ENCODE data around the gene PRKCQ.

PRKCQ gene

GRCh38 chr10:6396226-6396625 lies 183.8 kb downstream of the PRKCQ start:
- TF ChIP-seq CTCF (IDR thresholded peaks at IDR 0.05; ENCODE audit: borderline replicate concordance, extremely low read depth, low read length, poor library complexity, severe bottlenecking) (no peak), EZH2 (IDR thresholded peaks at IDR 0.05; ENCODE audit: borderline replicate concordance, low read depth, low read length, severe bottlenecking) (no peak)
- no peak overlapping the region for H3K4me3 ChIP-seq (ENCODE audit: low read depth in 1 of 2, low read length in 2 of 2)
- no peak overlapping the region for H3K9ac ChIP-seq (ENCODE audit: low read depth, low read length)
- ATAC-seq (ENCODE audit: insufficient read depth, low read depth) (no peak), DNase-seq (no peak)
- H3K27me3 ChIP-seq (ENCODE audit: insufficient read depth, low read length, poor library complexity), result no peaks in the 10 kb centered on the region
- H3K9me3 ChIP-seq (ENCODE audit: insufficient read depth, low read length, severe bottlenecking), result no peaks in the 10 kb centered on the region
- no peak overlapping the region for H3K4me2 ChIP-seq (ENCODE audit: insufficient read depth, low read length)
- no peak overlapping the region for H2AFZ ChIP-seq (ENCODE audit: low read depth, low read length)
- H3K4me1 ChIP-seq (ENCODE audit: insufficient read depth, low read length), result peaks cover 5% of the 10 kb centered on the region; the same call in 1 of the 2 replicates
- no peaks in the 10 kb centered on the region for H3K79me2 ChIP-seq (ENCODE audit: insufficient read depth, low read length)
- H3K36me3 ChIP-seq (ENCODE audit: insufficient read depth, low read length), result no peaks in the 10 kb centered on the region
- no peaks in the 10 kb centered on the region for H4K20me1 ChIP-seq (ENCODE audit: insufficient read depth, low read length)
- H3K27ac ChIP-seq (ENCODE audit: low read length), result no peak overlapping the region

- no peak overlapping the region for H3K4me2 ChIP-seq (ENCODE audit: insufficient read depth, low read length)
- no peak for DNase-seq
- no peaks in the 10 kb centered on the region for H3K79me2 ChIP-seq (ENCODE audit: insufficient read depth, low read length)
- H3K36me3 ChIP-seq (ENCODE audit: insufficient read depth, low read length), result no peaks in the 10 kb centered on the region
- H2AFZ ChIP-seq (ENCODE audit: low read depth, low read length), result no peak overlapping the region
- TF ChIP-seq EZH2 (IDR thresholded peaks at IDR 0.05; ENCODE audit: borderline replicate concordance, low read depth, low read length, severe bottlenecking) (no peak), CTCF (IDR thresholded peaks at IDR 0.05; ENCODE audit: borderline replicate concordance, extremely low read depth, low read length, poor library complexity, severe bottlenecking) (no peak)
- no peaks in the 10 kb centered on the region for H3K27me3 ChIP-seq (ENCODE audit: insufficient read depth, low read length, poor library complexity)
- no peaks in the 10 kb centered on the region for H3K9me3 ChIP-seq (ENCODE audit: insufficient read depth, low read length, severe bottlenecking)
- H3K4me3 ChIP-seq (ENCODE audit: low read depth in 1 of 2, low read length in 2 of 2), result no peak overlapping the region
- H3K9ac ChIP-seq (ENCODE audit: low read depth, low read length), result no peak overlapping the region
- no peak for ATAC-seq (ENCODE audit: insufficient read depth, low read depth)
- H3K4me1 ChIP-seq (ENCODE audit: insufficient read depth, low read length), result peaks cover 5% of the 10 kb centered on the region; the same call in 1 of the 2 replicates
- no peak overlapping the region for H3K27ac ChIP-seq (ENCODE audit: low read length)
- H4K20me1 ChIP-seq (ENCODE audit: insufficient read depth, low read length), result no peaks in the 10 kb centered on the region
These were observed 184.5 kb downstream of the PRKCQ start for GRCh38 chr10:6395606-6396005.

GRCh38 chr10:6394084-6394483 lies 186.0 kb downstream of the PRKCQ start:
- Histone ChIP-seq H3K79me2 (ENCODE audit: insufficient read depth, low read length) (no peaks in the 10 kb centered on the region), H3K9me3 (ENCODE audit: insufficient read depth, low read length, severe bottlenecking) (peaks cover 11% of the 10 kb centered on the region), H4K20me1 (ENCODE audit: insufficient read depth, low read length) (no peaks in the 10 kb centered on the region), H3K27ac (ENCODE audit: low read length) (no peak overlapping the region), H3K4me3 (ENCODE audit: low read depth in 1 of 2, low read length in 2 of 2) (no peak overlapping the region), H3K9ac (ENCODE audit: low read depth, low read length) (no peak overlapping the region), H3K4me2 (ENCODE audit: insufficient read depth, low read length) (no peak overlapping the region), H3K4me1 (ENCODE audit: insufficient read depth, low read length) (no peaks in the 10 kb centered on the region), H3K27me3 (ENCODE audit: insufficient read depth, low read length, poor library complexity) (no peaks in the 10 kb centered on the region), H3K36me3 (ENCODE audit: insufficient read depth, low read length) (no peaks in the 10 kb centered on the region), H2AFZ (ENCODE audit: low read depth, low read length) (no peak overlapping the region)
- ATAC-seq (ENCODE audit: insufficient read depth, low read depth) (no peak), DNase-seq (no peak)
- TF ChIP-seq CTCF (IDR thresholded peaks at IDR 0.05; ENCODE audit: borderline replicate concordance, extremely low read depth, low read length, poor library complexity, severe bottlenecking) (no peak), EZH2 (IDR thresholded peaks at IDR 0.05; ENCODE audit: borderline replicate concordance, low read depth, low read length, severe bottlenecking) (no peak)

DNA sequence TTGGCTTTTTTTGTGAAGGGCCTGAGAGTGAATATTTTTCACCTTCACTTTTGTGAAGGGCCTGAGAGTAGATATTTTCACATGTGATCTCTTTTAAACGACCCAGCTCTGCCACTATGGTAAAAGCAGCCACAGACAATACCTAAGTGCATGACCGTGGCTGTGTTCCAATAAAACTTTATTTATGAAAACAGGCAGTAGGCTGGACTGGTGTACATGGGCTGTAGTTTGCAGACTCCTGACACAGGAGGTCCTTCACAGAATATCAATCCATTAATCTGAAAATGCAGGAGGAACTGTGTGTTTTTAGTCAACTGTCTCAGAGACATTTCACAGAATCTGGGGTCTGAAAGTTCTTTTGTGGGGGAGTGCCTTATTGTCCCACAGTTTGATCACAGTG lies 186.9 kb downstream of the PRKCQ start:
- no peak overlapping the region for H2AFZ ChIP-seq (ENCODE audit: low read depth, low read length)
- H3K4me1 ChIP-seq (ENCODE audit: insufficient read depth, low read length), result no peaks in the 10 kb centered on the region
- H4K20me1 ChIP-seq (ENCODE audit: insufficient read depth, low read length), result no peaks in the 10 kb centered on the region
- ATAC-seq (ENCODE audit: insufficient read depth, low read depth), result no peak
- no peak for DNase-seq
- H3K9me3 ChIP-seq (ENCODE audit: insufficient read depth, low read length, severe bottlenecking), result peaks cover 16% of the 10 kb centered on the region
- no peak overlapping the region for H3K27ac ChIP-seq (ENCODE audit: low read length)
- H3K36me3 ChIP-seq (ENCODE audit: insufficient read depth, low read length), result no peaks in the 10 kb centered on the region
- no peak overlapping the region for H3K4me3 ChIP-seq (ENCODE audit: low read depth in 1 of 2, low read length in 2 of 2)
- H3K4me2 ChIP-seq (ENCODE audit: insufficient read depth, low read length), result no peak overlapping the region
- no peaks in the 10 kb centered on the region for H3K27me3 ChIP-seq (ENCODE audit: insufficient read depth, low read length, poor library complexity)
- H3K79me2 ChIP-seq (ENCODE audit: insufficient read depth, low read length), result no peaks in the 10 kb centered on the region
- no peak overlapping the region for H3K9ac ChIP-seq (ENCODE audit: low read depth, low read length)
- TF ChIP-seq EZH2 (IDR thresholded peaks at IDR 0.05; ENCODE audit: borderline replicate concordance, low read depth, low read length, severe bottlenecking) (no peak), CTCF (IDR thresholded peaks at IDR 0.05; ENCODE audit: borderline replicate concordance, extremely low read depth, low read length, poor library complexity, severe bottlenecking) (no peak)
